ENCODE measurements around the gene COL1A1.

DNA sequence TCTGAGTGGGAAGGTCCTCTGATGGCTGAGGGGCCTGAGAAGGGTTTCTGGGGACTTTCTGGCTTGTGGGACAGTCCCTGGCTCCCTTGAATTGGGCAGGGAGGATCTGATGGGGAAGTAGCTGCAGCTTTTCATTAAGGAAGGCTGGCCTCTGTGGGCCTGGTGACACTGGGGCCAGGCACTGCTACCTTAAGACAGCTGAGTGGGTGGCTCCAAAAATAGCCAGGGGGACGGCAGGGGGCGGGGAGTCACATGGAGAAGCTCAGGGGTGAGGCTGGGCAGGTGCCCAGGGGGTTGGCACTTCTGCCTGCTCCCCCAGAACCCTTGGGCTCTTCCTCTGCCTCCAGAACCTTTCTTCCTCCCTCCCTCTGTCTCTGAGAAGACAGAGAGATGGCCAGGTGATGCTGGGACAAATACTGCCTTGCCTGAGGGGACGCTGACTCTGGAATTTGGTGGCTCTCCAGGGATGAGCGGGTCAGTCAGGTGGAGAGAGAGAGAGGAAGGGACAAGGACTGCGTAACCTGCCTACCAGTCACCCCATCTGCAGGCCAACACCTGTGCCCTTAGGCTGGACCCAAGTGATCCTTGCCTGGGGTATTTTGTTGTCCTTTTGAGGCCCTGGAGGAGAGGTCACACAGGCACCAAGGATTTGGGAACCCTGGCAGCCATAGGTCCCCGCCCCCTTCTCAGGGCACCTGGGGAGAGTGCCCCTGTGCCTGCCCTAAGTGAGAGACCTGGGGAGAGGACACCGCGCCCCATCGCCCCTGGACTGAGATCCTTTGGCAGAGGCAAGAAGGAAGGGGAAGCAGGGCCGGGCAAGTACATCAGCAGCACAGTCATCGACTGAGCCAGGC is 37.4 kb downstream of the COL1A1 start:
- TF ChIP-seq EZH2 (IDR thresholded peaks at IDR 0.05; ENCODE audit: borderline replicate concordance, low read length): no peak
- TF ChIP-seq, protein P1, sequence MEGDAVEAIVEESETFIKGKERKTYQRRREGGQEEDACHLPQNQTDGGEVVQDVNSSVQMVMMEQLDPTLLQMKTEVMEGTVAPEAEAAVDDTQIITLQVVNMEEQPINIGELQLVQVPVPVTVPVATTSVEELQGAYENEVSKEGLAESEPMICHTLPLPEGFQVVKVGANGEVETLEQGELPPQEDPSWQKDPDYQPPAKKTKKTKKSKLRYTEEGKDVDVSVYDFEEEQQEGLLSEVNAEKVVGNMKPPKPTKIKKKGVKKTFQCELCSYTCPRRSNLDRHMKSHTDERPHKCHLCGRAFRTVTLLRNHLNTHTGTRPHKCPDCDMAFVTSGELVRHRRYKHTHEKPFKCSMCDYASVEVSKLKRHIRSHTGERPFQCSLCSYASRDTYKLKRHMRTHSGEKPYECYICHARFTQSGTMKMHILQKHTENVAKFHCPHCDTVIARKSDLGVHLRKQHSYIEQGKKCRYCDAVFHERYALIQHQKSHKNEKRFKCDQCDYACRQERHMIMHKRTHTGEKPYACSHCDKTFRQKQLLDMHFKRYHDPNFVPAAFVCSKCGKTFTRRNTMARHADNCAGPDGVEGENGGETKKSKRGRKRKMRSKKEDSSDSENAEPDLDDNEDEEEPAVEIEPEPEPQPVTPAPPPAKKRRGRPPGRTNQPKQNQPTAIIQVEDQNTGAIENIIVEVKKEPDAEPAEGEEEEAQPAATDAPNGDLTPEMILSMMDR (IDR thresholded peaks at IDR 0.05; ENCODE audit: low read length): no peak

Data from OCI-LY1 (cell line).